Keratinocyte (primary cell): ENCODE results near the gene NPR1. TPM values are rescaled to one million over a fixed set of nuclear protein-coding genes. Genes with fewer than 3 reads are reported as not detected.

Experiments
- DNase-seq: peaks from one replicate; pipeline ENCODE4 v3.0.0-alpha.2; 2011; ENCODE audit warnings: low read depth, missing footprints, low spot score
- FAIRE-seq: peaks from 2 replicates; lab custom pipeline; 2011; peaks lifted over from hg19 to GRCh38; lab: Jason Lieb, UNC
- H2AFZ ChIP-seq: 2 replicates; pipeline ENCODE4 v1.6.0; 2012; ENCODE audit warnings: low read length, control low read depth, inconsistent platforms; ENCODE audit not compliant: control insufficient read depth
- H3K27ac ChIP-seq: 2 replicates; pipeline ENCODE4 v1.5.1; 2011; ENCODE audit warnings: low read length; ENCODE audit not compliant: control insufficient read depth, insufficient read depth
- H3K27me3 ChIP-seq: 3 replicates; pipeline ENCODE4 v1.6.0; 2011; ENCODE audit warnings: low read length; ENCODE audit not compliant: control insufficient read depth, insufficient read depth; ENCODE audit errors: extremely low read depth
- H3K36me3 ChIP-seq, 2 experiments: 2 replicates in 1 of 2; 3 replicates in 1 of 2; pipeline ENCODE4 v1.5.1; 2011; ENCODE audit warnings: low read length in 2 of 2, mild to moderate bottlenecking in 1 of 2; ENCODE audit not compliant: control insufficient read depth in 2 of 2, insufficient read depth in 2 of 2; ENCODE audit errors: extremely low read depth in 1 of 2
- H3K4me1 ChIP-seq: 3 replicates; pipeline ENCODE4 v1.5.1; 2011; ENCODE audit warnings: low read length; ENCODE audit not compliant: control insufficient read depth, insufficient read depth; ENCODE audit errors: extremely low read depth
- H3K4me2 ChIP-seq: 3 replicates; pipeline ENCODE4 v1.6.0; 2011; ENCODE audit warnings: low read depth, low read length; ENCODE audit not compliant: control insufficient read depth, insufficient read depth; ENCODE audit errors: extremely low read depth
- H3K4me3 ChIP-seq, 3 experiments: fragments of 200-600 bp in 1 of 3; sonication (generic) in 1 of 3; 2 replicates in 2 of 3; 3 replicates in 1 of 3; pipeline ENCODE4 v1.5.1; 2011 to 2016; ENCODE audit warnings: low read length in 3 of 3, mild to moderate bottlenecking in 3 of 3, control low read depth in 2 of 3, inconsistent platforms in 1 of 3, low read depth in 1 of 3, mixed read lengths in 1 of 3, mixed run types in 1 of 3, moderate library complexity in 1 of 3; ENCODE audit not compliant: control insufficient read depth in 2 of 3, insufficient read depth in 2 of 3; ENCODE audit errors: extremely low read depth in 1 of 3
- H3K79me2 ChIP-seq: 2 replicates; pipeline ENCODE4 v1.6.0; 2012; ENCODE audit warnings: low read length; ENCODE audit not compliant: control insufficient read depth, insufficient read depth
- H3K9ac ChIP-seq: 3 replicates; pipeline ENCODE4 v1.6.0; 2011; ENCODE audit warnings: low read length; ENCODE audit not compliant: control insufficient read depth, insufficient read depth; ENCODE audit errors: extremely low read depth
- H3K9me1 ChIP-seq: 3 replicates; pipeline ENCODE4 v1.6.0; 2011; ENCODE audit warnings: low read length; ENCODE audit not compliant: control insufficient read depth, insufficient read depth; ENCODE audit errors: extremely low read depth
- H3K9me3 ChIP-seq: 2 replicates; pipeline ENCODE4 v1.5.1; 2012; ENCODE audit warnings: low read depth, low read length; ENCODE audit not compliant: control insufficient read depth
- H4K20me1 ChIP-seq: 3 replicates; pipeline ENCODE4 v1.6.0; 2011; ENCODE audit warnings: low read length; ENCODE audit not compliant: control insufficient read depth, insufficient read depth; ENCODE audit errors: extremely low read depth
- EZH2 ChIP-seq: IDR thresholded peaks from one replicate; pipeline ENCODE4 v1.6.1; 2012; ENCODE audit warnings: inconsistent platforms, mild to moderate bottlenecking, low read length, moderate library complexity
- dilution Hi-C: fragments of 300-500 bp; cut with MboI; formaldehyde crosslinking; loops from one replicate; pipeline ENCODE4 v1.7.0; 2020; ENCODE audit warnings: low sequenced_read_pairs; ENCODE audit not compliant: extremely low pct_ligation_motif_present
- polyA plus RNA-seq, 5 experiments: library from polyadenylated mRNA; depleted of rRNA in 3 of 5; stranded (reverse) in 3 of 5; stranded (forward) in 1 of 5; unstranded in 1 of 5; fragments of >200 nt; gene quantifications; 1 replicate in 1 of 5; 2 replicates in 3 of 5; 3 replicates in 1 of 5; pipeline versions ENCODE4 v1.2.1 to v1.2.3, GENCODE V29; 2011 to 2012; ENCODE audit warnings: missing spikeins in 2 of 5, low read depth in 1 of 5, low replicate concordance in 1 of 5
- TF ChIP-seq, protein P1 (sequence below), 3 experiments: IDR thresholded peaks in 1 of 3; conservative IDR thresholded peaks in 1 of 3; optimal IDR thresholded peaks in 1 of 3; 2 replicates in 2 of 3; 3 replicates in 1 of 3; pipeline versions ENCODE3 to v1.5.1; 2011; ENCODE audit warnings: low read length in 3 of 3, mild to moderate bottlenecking in 3 of 3, moderate library complexity in 2 of 3, control low read depth in 1 of 3, inconsistent platforms in 1 of 3; ENCODE audit not compliant: insufficient read depth in 2 of 3; ENCODE audit errors: extremely low read depth in 1 of 3

NPR1 gene
- polyA plus RNA-seq, 1 donor (not counting 4 experiments of a cell fraction or from before 2014, with no cell fraction given): not detected

DNA sequence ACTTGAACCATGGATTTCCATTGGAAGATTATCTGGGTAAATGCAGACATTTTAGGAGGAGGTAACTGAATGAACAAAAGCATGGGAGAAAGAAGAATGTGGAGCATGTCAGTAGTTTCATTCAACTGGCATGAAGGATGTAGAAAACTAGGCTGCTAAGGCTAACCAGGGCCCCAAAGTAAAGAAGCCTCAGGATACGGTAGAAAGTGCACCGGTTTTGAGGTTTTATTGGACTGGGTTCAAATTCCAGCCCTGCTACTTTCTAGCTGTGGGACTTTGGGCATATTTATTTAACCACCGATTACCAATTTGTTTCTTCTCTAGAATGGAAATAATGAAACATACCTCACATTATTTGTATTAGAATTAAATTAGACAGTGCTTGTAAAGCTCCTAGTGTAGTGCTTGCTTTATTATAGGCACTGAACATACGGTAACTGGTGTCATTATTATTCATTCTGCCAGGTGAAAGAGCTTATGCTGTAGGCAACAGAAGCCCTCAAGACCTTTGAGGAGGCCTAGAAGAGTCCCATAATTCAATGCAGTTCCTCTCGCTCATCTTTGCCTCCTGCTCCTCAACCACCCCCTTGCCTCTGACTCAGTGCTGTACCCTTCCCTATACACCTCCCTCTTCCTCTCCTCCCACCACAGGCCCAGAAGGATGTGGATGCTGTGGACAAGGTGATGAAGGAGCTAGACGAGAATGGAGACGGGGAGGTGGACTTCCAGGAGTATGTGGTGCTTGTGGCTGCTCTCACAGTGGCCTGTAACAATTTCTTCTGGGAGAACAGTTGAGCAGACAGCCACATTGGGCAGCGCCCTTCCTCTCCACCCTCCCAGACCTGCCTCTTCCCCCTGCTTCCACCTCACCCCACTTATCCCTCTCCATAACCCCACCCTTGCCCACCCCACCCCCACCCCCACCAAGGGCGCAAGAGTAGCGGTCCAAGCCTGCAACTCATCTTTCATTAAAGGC, 47.2 kb upstream of the NPR1 start:
- Histone ChIP-seq H3K27ac (no peak overlapping the region), H3K4me3 (no peak overlapping the region), H3K9ac (no peak overlapping the region), H3K9me3 (no peaks in the 10 kb centered on the region), H3K4me1 (peaks cover 21% of the 10 kb centered on the region), H3K79me2 (peaks cover 28% of the 10 kb centered on the region), H3K4me2 (no peak overlapping the region), H3K36me3 (peaks cover 4 to 9% of the 10 kb centered on the region in 2 experiments), H4K20me1 (no peaks in the 10 kb centered on the region), H3K27me3 (no peaks in the 10 kb centered on the region), H3K9me1 (peaks cover 6% of the 10 kb centered on the region), H2AFZ (no peak overlapping the region)
- dilution Hi-C loops: no loop called here
- FAIRE-seq (no peak), DNase-seq (no peak)
- no peak for TF ChIP-seq EZH2
- TF ChIP-seq, protein P1, sequence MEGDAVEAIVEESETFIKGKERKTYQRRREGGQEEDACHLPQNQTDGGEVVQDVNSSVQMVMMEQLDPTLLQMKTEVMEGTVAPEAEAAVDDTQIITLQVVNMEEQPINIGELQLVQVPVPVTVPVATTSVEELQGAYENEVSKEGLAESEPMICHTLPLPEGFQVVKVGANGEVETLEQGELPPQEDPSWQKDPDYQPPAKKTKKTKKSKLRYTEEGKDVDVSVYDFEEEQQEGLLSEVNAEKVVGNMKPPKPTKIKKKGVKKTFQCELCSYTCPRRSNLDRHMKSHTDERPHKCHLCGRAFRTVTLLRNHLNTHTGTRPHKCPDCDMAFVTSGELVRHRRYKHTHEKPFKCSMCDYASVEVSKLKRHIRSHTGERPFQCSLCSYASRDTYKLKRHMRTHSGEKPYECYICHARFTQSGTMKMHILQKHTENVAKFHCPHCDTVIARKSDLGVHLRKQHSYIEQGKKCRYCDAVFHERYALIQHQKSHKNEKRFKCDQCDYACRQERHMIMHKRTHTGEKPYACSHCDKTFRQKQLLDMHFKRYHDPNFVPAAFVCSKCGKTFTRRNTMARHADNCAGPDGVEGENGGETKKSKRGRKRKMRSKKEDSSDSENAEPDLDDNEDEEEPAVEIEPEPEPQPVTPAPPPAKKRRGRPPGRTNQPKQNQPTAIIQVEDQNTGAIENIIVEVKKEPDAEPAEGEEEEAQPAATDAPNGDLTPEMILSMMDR (optimal IDR thresholded peaks at IDR 0.05 in 1 of 3, IDR thresholded peaks at IDR 0.05 in 1 of 3, conservative IDR thresholded peaks at IDR 0.05 in 1 of 3; ENCODE audit: extremely low read depth in 1 of 3, insufficient read depth in 2 of 3, low read length in 3 of 3): no peak

DNA sequence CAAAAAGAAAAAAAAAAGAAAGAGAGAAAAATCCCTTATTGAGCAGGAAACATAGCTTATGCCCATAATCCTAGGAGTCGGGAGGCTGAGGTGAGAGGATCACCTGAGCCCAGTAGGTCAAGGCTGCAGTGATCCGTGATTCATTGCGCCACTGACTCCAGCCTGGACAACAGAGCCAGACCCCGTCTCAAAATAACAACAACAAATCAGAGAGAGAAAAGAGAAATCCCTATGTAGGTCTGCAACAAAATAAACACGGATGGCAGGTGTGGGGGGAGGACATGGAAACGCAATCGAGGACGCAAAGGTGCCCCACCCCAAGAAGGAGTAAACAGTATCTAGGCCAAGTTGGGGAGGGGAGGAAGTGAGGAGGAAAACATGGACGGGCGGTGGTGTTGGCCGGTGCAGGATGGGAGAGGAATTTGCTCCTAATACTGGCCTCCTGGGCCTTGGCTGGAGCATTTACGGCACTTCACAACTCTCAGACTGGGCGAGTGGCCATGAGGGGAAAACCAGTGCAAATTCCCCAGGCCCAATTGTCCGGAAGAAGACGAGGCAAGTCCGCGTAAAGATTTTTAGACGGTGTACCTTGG, 45.2 kb upstream of the NPR1 start:
- Histone ChIP-seq H3K79me2 (peaks cover 36% of the 10 kb centered on the region), H3K27me3 (no peaks in the 10 kb centered on the region), H3K4me2 (peak overlapping the region; percentile 100), H3K4me1 (peaks cover 13% of the 10 kb centered on the region), H3K9me1 (no peaks in the 10 kb centered on the region), H4K20me1 (no peaks in the 10 kb centered on the region), H2AFZ (peak overlapping the region; percentile 82), H3K27ac (peak overlapping the region; percentile 100), H3K9me3 (no peaks in the 10 kb centered on the region), H3K4me3 (peak overlapping the region; percentile 56 to 99 (median 97)), H3K9ac (peak overlapping the region; percentile 100), H3K36me3 (peaks cover 10 to 23% of the 10 kb centered on the region in 2 experiments)
- FAIRE-seq (no peak), DNase-seq (no peak)
- dilution Hi-C loops: no loop called here
- no peak for TF ChIP-seq EZH2
- TF ChIP-seq, protein P1 (optimal IDR thresholded peaks at IDR 0.05 in 1 of 3, IDR thresholded peaks at IDR 0.05 in 1 of 3, conservative IDR thresholded peaks at IDR 0.05 in 1 of 3; ENCODE audit: extremely low read depth in 1 of 3, insufficient read depth in 2 of 3, low read length in 3 of 3): no peak
